ENCODE data around the gene USP4. TPM values are rescaled to one million over a fixed set of nuclear protein-coding genes. Genes with fewer than 3 reads are reported as not detected.

The USP4 gene
- total and polyA plus RNA-seq, 8 donors, result 57.7 to 77.1 (median 73.0) TPM

- H3K4me1 ChIP-seq, result peaks cover 13 to 44% of the 10 kb centered on the region in 2 donors
- H3K36me3 ChIP-seq, result peaks cover 0 to 62% of the 10 kb centered on the region in 2 donors
- H3K9me3 ChIP-seq, result no peaks in the 10 kb centered on the region
- ATAC-seq, result no peak
- H3K4me3 ChIP-seq, result no peak overlapping the region
- intact Hi-C loops (cut with DNase I), result no loop called here
- peak overlapping the region; percentile 61 to 84 for H3K27ac ChIP-seq
- no peaks in the 10 kb centered on the region for H3K27me3 ChIP-seq
- no peak for TF ChIP-seq CTCF (IDR thresholded peaks at IDR 0.05)
- DNase-seq, result no peak
Measured at GRCh38 chr3:49278548-49278947, 61.3 kb downstream of the USP4 start.

GRCh38 chr3:49277383-49277775, 62.5 kb downstream of the USP4 start:
- DNase-seq (no peak), ATAC-seq (peak; percentile 30)
- intact Hi-C loops (cut with DNase I), result no loop called here

GRCh38 chr3:49276475-49277382, 63.1 kb downstream of the USP4 start, which contains the start of gene C3orf62:
C3orf62 (minus strand) TSS chr3:49277232; CDS start chr3:49276872, 360 bp downstream.
- no peak for TF ChIP-seq CTCF (IDR thresholded peaks at IDR 0.05)
- Histone ChIP-seq H3K36me3 (peaks cover 0 to 58% of the 10 kb centered on the region in 2 donors), H3K27ac (peak within 1 kb of the TSS; percentile 84 to 95), H3K4me1 (peaks cover 13 to 44% of the 10 kb centered on the region in 2 donors), H3K4me3 (peak within 1 kb of the TSS; percentile 34 to 45), H3K9me3 (no peaks in the 10 kb centered on the region), H3K27me3 (no peaks in the 10 kb centered on the region)
- peak; percentile 97 for ATAC-seq
- intact Hi-C loops (cut with DNase I), result no loop called here
- DNase-seq, result peak; percentile 84 to 97 (median 91)

More at GRCh38 chr3:49277383-49277775, 62.5 kb downstream of the USP4 start:
- H3K9me3 ChIP-seq, result no peaks in the 10 kb centered on the region
- TF ChIP-seq CTCF (IDR thresholded peaks at IDR 0.05), result no peak
- peak overlapping the region; percentile 34 to 45 for H3K4me3 ChIP-seq
- H3K27ac ChIP-seq, result peak overlapping the region; percentile 84 to 95
- no peaks in the 10 kb centered on the region for H3K27me3 ChIP-seq
- peaks cover 13 to 44% of the 10 kb centered on the region in 2 donors for H3K4me1 ChIP-seq
- H3K36me3 ChIP-seq, result peaks cover 0 to 60% of the 10 kb centered on the region in 2 donors

- no peak overlapping the region for H3K4me3 ChIP-seq
- DNase-seq (no peak), ATAC-seq (no peak)
- H3K9me3 ChIP-seq, result no peaks in the 10 kb centered on the region
- no peaks in the 10 kb centered on the region for H3K27me3 ChIP-seq
- TF ChIP-seq CTCF (IDR thresholded peaks at IDR 0.05), result no peak
- intact Hi-C loops (cut with DNase I), result no loop called here
- peaks cover 13 to 34% of the 10 kb centered on the region in 2 donors for H3K4me1 ChIP-seq
- H3K36me3 ChIP-seq, result peaks cover 0 to 60% of the 10 kb centered on the region in 2 donors
- no peak overlapping the region for H3K27ac ChIP-seq
Measured at GRCh38 chr3:49273825-49274532, 65.9 kb downstream of the USP4 start.

GRCh38 chr3:49271047-49271446, 68.8 kb downstream of the USP4 start:
- no peak overlapping the region for H3K4me3 ChIP-seq
- peaks cover 0 to 50% of the 10 kb centered on the region in 2 donors for H3K36me3 ChIP-seq
- no peak for TF ChIP-seq CTCF (IDR thresholded peaks at IDR 0.05)
- H3K4me1 ChIP-seq, result peaks cover 4% of the 10 kb centered on the region in 2 donors
- no peaks in the 10 kb centered on the region for H3K9me3 ChIP-seq
- DNase-seq, result no peak
- H3K27ac ChIP-seq, result peak overlapping the region in 1 of 2 donors; percentile 16
- peak; percentile 20 for ATAC-seq
- no peaks in the 10 kb centered on the region for H3K27me3 ChIP-seq
- intact Hi-C loops (cut with DNase I), result no loop called here
